ENCODE results near the gene HPS1.

DNA sequence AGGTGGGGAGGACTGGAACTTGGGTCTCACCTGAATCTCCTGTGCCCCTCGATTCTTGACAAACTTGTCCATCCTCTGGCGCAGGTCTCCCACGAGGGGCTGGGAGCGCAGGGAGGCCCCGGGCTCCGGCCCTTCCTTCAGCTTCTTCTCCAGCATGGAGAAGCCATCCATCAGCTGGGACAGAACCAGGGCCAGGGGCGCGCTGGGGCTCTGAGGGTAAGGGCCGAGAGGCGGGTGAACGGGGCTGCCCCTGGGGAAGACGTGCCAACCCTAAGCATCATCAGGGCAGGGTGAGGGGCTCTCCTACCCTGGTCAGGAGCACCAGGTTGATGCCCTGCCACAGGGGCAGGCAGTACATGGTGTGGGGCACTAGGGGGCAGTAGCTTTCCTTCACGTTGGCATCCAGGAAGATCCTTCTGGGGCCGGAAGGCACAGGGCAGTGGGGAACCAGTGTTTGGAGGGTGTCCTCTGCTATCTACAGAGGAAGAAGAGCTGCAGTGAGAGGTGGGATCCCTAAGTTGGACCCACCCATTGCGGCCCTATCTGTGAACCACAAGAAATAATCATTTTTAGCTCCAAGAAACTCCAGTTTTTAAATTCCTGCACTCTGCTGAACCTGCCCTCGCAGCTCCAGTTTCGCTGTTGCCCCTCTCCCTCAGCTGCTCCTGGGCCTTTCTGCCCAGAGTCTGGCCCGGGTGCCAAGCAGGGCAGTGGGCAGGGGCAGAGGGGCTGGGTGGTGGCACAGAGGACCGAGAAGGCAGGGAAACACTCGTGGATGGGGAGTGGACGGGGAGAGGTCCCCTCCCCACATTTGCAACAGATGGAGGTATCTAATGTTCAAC, 21.0 kb downstream of the HPS1 start:
- no peak for TF ChIP-seq POLR2A (IDR thresholded peaks at IDR 0.05; ENCODE audit: low read depth, low read length)
- TF ChIP-seq EZH2 (IDR thresholded peaks at IDR 0.05; ENCODE audit: borderline replicate concordance, low read depth, low read length, severe bottlenecking) = no peak
- TF ChIP-seq, protein P1, sequence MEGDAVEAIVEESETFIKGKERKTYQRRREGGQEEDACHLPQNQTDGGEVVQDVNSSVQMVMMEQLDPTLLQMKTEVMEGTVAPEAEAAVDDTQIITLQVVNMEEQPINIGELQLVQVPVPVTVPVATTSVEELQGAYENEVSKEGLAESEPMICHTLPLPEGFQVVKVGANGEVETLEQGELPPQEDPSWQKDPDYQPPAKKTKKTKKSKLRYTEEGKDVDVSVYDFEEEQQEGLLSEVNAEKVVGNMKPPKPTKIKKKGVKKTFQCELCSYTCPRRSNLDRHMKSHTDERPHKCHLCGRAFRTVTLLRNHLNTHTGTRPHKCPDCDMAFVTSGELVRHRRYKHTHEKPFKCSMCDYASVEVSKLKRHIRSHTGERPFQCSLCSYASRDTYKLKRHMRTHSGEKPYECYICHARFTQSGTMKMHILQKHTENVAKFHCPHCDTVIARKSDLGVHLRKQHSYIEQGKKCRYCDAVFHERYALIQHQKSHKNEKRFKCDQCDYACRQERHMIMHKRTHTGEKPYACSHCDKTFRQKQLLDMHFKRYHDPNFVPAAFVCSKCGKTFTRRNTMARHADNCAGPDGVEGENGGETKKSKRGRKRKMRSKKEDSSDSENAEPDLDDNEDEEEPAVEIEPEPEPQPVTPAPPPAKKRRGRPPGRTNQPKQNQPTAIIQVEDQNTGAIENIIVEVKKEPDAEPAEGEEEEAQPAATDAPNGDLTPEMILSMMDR (IDR thresholded peaks at IDR 0.05; ENCODE audit: extremely low read depth in 1 of 2, insufficient read depth in 1 of 2, low read depth in 1 of 2, low read length in 2 of 2) = peak; percentile 79 to 80
- TF ChIP-seq, protein P2, sequence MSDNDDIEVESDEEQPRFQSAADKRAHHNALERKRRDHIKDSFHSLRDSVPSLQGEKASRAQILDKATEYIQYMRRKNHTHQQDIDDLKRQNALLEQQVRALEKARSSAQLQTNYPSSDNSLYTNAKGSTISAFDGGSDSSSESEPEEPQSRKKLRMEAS (IDR thresholded peaks at IDR 0.05; ENCODE audit: insufficient read depth, insufficient read length) = no peak
- TF ChIP-seq JUN (IDR thresholded peaks at IDR 0.05; ENCODE audit: borderline replicate concordance, insufficient read depth, insufficient read length, low read depth) = no peak

Measured in endothelial cell of umbilical vein (primary cell).